Measurements from ENCODE around the gene MBOAT2. TPM values are rescaled to one million over a fixed set of nuclear protein-coding genes. Genes with fewer than 3 reads are reported as not detected.
"Not testable (repeated sequence)": the region's sequence is repeated elsewhere in the genome, so short reads cannot be mapped to it uniquely, and the experiment has no call there.

Gene MBOAT2
- total RNA-seq, 2 experiments from 2014 or later = 4.6 to 5.1 TPM

DNA sequence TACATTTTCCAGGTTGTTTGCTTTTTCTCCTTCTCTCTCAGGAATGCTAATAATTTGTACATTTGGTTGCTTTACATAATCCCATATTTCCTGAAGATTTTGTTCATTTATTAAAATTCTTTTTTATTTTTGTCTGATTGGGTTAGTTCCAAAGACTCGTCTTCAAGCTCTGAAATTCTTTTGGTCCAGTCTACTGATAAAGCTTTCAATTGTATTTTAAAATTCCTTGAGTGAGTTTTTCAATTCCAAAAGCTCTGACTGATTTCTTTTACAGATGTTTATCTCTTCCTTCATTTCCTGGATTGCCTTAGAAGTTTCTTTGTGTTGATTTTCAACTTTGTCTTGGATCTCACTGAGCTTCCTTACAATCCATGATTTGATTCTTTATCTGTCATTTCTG is 50.0 kb downstream of the MBOAT2 start:
- Mint-ChIP-seq H3K9me3 (peaks cover 16% of the 10 kb centered on the region), H3K27ac (no peak overlapping the region), H3K27me3 (peaks cover 8% of the 10 kb centered on the region), H3K4me1 (no peaks in the 10 kb centered on the region), H3K36me3 (ENCODE audit: low read depth) (peaks cover 4% of the 10 kb centered on the region), H3K4me3 (no peak overlapping the region)
- ChIA-PET CTCF (no interaction called here), POLR2A (no interaction called here)
- no peak for DNase-seq

DNA sequence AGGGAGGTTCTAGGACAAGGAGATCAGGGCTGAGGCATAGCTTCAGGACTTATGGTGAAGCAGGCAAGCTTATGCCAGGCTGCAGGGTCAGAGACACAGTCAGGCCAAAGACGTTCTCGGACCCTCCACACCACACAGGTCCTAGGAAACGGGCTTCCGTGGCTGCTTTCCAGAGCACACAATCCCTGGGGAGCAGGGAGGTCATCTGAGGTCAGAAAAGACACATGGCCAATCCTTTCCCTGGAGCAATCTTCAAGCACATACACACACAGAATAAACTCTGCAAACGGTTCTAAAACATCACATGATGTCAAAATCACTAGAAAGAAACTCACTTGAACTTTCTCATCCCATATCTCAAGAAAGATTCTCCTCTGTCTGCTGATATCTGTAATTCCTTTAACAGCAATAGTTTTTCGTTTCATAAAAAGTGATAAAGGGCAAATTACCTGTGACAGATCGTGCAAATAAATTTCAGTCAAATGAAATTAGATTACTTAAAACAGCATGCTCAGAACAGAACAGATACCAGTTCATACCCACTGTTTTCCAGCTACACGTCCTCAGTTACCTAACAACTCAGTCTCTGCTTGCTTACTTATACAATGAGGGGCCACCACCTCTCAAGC is 63.9 kb downstream of the MBOAT2 start:
- no peaks in the 10 kb centered on the region for H3K27me3 Mint-ChIP-seq
- H3K9me3 Mint-ChIP-seq = no peaks in the 10 kb centered on the region
- ChIA-PET CTCF (no interaction called here), POLR2A (no interaction called here)
- no peaks in the 10 kb centered on the region for H3K4me1 Mint-ChIP-seq
- no peak for DNase-seq
- no peaks in the 10 kb centered on the region for H3K36me3 Mint-ChIP-seq (ENCODE audit: low read depth)
- no peak overlapping the region for H3K4me3 Mint-ChIP-seq
- no peak overlapping the region for H3K27ac Mint-ChIP-seq

DNA sequence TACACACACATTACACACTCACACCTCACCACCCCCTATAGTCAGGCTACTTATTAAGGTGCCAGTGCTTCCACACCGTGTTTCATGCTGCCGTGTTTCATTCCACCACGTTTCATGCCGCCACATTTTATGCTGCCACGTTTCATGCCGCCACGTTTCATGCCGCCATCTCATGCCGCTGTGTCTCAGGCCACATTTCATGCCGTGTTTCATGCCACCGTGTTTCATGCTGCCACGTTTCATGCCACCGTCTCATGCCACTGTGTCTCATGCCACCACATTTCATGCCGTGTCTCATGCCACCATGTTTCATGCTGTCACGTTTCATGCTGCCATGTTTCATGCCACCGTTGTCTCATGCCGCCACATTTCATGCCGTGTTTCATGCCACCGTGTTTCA is 65.1 kb downstream of the MBOAT2 start:
- CTCF ChIA-PET = no interaction called here
- H3K36me3 Mint-ChIP-seq (ENCODE audit: low read depth) = no peaks in the 10 kb centered on the region

DNA sequence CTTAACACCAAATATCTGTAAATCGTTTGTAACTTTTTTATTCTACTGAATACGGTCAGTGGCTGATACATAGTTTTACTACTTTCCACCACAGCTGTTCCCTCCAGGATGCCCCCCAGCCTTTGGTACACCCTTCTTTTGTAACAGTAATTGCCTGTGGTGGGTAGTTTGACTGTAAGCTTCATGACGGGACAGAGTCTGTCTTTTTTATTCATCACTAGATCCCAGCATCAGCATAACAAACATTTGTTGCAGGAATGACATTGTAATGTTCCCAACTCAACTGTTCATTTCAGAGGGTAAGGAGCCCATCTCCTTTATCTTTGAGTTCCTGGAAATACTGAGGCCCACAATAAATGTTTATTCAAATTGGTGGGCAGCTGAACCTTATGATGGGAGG is 67.5 kb downstream of the MBOAT2 start:
- H3K27me3 Mint-ChIP-seq = peaks cover 3% of the 10 kb centered on the region
- no peak overlapping the region for H3K27ac Mint-ChIP-seq
- no peaks in the 10 kb centered on the region for H3K9me3 Mint-ChIP-seq
- CTCF ChIA-PET = no interaction called here
- POLR2A ChIA-PET = no interaction called here
- H3K36me3 Mint-ChIP-seq (ENCODE audit: low read depth) = no peaks in the 10 kb centered on the region
- no peaks in the 10 kb centered on the region for H3K4me1 Mint-ChIP-seq
- no peak overlapping the region for H3K4me3 Mint-ChIP-seq
- no peak for DNase-seq

More for the DNA sequence above, 65.1 kb downstream of the MBOAT2 start:
- DNase-seq = no peak
- POLR2A ChIA-PET = no interaction called here
- H3K4me1 Mint-ChIP-seq = no peaks in the 10 kb centered on the region
- H3K27me3 Mint-ChIP-seq = no peaks in the 10 kb centered on the region
- H3K27ac Mint-ChIP-seq = no peak overlapping the region
- H3K4me3 Mint-ChIP-seq = no peak overlapping the region
- H3K9me3 Mint-ChIP-seq = no peaks in the 10 kb centered on the region

DNA sequence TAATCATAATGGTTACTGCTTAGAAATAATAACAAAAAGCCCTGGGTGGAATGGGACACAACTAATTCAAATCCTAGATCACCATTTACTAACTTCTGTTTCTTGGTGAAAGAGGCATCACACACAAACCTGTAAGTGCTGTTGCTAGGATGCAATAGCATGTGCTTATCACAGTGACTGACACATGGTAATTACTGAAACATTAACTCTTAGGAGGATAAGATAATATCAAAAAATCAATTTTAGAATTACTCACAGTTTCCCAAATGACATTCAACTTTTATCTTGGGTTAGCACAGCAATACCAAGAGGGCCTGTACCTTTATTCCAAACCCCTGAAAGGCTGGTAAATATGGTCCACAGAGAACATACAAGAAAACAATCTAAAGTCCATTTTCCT is 69.1 kb downstream of the MBOAT2 start:
- H3K27ac Mint-ChIP-seq = no peak overlapping the region
- H3K36me3 Mint-ChIP-seq (ENCODE audit: low read depth) = no peaks in the 10 kb centered on the region
- no peak overlapping the region for H3K4me3 Mint-ChIP-seq
- H3K4me1 Mint-ChIP-seq = no peaks in the 10 kb centered on the region
- H3K9me3 Mint-ChIP-seq = no peaks in the 10 kb centered on the region
- peaks cover 3% of the 10 kb centered on the region for H3K27me3 Mint-ChIP-seq
- CTCF ChIA-PET = no interaction called here
- no peak for DNase-seq
- POLR2A ChIA-PET = no interaction called here

DNA sequence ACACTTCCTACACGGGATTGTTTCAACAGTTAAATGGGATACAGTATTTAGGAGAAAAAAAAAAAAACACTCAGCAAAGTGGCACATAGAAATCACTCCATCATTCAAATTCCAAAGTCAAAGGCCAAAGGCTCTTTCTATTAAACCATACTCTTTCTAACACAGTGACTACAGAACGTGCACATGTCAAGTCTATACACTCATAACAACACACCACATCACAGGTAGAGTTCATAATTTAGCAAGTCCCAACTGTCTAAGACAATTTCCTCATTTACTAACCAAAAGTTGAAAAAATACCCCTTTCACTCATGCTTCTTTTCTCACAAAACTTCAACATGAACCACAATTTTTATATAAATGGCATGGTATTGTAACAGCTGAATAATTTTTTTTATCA is 70.8 kb downstream of the MBOAT2 start:
- H3K27ac Mint-ChIP-seq = no peak overlapping the region
- ChIA-PET POLR2A (no interaction called here), CTCF (no interaction called here)
- DNase-seq = no peak
- H3K27me3 Mint-ChIP-seq = peaks cover 3% of the 10 kb centered on the region
- no peaks in the 10 kb centered on the region for H3K36me3 Mint-ChIP-seq (ENCODE audit: low read depth)
- H3K4me1 Mint-ChIP-seq = no peaks in the 10 kb centered on the region
- H3K9me3 Mint-ChIP-seq = no peaks in the 10 kb centered on the region
- H3K4me3 Mint-ChIP-seq = no peak overlapping the region

DNA sequence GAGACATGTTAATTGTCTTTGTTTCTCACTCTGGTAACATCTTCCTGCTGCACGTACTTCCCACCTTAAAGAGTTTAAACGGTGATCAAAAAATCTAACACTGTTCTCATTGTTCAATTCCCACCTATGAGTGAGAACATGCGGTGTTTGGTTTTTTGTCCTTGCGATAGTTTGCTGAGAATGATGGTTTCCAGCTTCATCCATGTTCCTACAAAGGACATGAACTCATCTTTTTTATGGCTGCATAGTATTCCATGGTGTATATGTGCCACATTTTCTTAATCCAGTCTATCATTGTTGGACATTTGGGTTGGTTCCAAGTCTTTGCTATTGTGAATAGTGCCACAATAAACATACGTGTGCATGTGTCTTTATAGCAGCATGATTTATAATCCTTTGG is 73.3 kb downstream of the MBOAT2 start:
- H3K4me1 Mint-ChIP-seq; H3K9me3 Mint-ChIP-seq; H3K27me3 Mint-ChIP-seq; H3K4me3 Mint-ChIP-seq; POLR2A ChIA-PET; DNase-seq; H3K36me3 Mint-ChIP-seq (ENCODE audit: low read depth); CTCF ChIA-PET; H3K27ac Mint-ChIP-seq: not testable (repeated sequence)

DNA sequence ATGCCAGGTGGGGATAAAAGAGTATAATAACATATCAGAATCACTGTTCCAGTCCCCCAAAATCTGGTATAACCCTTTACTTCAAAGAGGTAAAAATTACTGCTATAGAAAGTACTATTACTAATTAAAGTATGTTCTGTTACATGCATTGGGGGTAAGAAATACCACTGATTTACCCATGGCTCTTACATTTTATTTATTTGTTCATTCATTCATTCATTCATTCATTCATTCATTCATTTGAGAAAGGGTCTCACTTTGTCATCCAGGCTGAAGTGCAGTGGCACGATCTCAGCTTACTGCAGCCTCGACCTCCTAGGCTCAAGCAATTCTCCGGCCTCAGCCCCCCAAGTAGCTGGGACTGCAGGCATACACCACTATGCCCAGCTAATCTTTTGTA is 74.4 kb downstream of the MBOAT2 start:
- ChIA-PET CTCF (no interaction called here), POLR2A (no interaction called here)
- H3K27ac Mint-ChIP-seq = no peak overlapping the region
- no peaks in the 10 kb centered on the region for H3K9me3 Mint-ChIP-seq
- H3K27me3 Mint-ChIP-seq = peaks cover 3% of the 10 kb centered on the region
- DNase-seq = no peak
- peaks cover 2% of the 10 kb centered on the region for H3K4me1 Mint-ChIP-seq
- H3K4me3 Mint-ChIP-seq = no peak overlapping the region
- H3K36me3 Mint-ChIP-seq (ENCODE audit: low read depth) = no peaks in the 10 kb centered on the region

DNA sequence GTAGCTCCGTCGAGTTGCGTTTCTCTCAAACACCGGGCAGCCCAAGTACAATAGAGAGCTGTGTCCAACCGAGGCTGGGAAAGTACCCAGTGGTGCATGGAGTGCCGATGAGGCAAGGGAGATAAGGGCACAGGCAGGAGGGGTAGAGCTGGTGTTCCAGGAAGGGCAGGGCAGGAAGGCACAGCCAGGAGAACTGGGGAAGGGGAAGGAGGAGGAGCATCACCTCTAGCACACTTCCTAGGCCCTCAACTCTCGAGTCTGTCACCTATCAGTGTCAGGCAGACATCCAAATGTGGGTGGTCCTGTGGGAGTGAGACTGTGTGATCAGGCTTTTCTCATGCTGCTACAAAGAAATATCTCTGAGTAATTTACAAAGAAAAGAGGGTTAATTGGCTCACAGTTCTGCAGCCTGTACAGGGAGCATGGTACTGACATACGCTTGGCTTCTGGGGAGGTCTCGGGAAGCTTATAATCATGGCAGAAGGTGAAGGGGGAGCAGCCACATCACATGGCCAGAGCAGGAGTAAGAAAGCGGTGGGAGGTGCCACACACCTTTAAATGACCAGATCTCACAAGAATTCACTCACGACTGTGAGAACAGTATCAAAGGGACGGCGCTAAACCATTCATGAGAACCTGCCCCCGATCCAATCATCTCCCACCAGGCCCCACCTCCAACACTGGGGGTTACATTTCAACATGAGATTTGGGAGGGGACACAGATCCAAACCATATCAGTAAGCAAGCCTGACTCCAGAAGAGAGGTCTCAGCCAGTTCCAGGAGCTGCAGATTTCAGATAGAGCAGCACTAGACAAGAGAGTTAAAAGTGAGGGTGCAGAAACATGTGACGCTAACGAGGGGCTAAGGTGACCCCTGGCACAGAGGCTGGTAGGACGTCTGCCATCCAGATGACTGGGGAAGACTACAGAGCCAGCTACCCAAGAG is 75.7 kb downstream of the MBOAT2 start:
- Mint-ChIP-seq H3K36me3 (ENCODE audit: low read depth) (no peaks in the 10 kb centered on the region), H3K4me1 (peaks cover 4% of the 10 kb centered on the region), H3K27me3 (peaks cover 3% of the 10 kb centered on the region), H3K4me3 (no peak overlapping the region), H3K27ac (no peak overlapping the region), H3K9me3 (no peaks in the 10 kb centered on the region)
- CTCF ChIA-PET = no interaction called here
- POLR2A ChIA-PET = no interaction called here
- DNase-seq = no peak

DNA sequence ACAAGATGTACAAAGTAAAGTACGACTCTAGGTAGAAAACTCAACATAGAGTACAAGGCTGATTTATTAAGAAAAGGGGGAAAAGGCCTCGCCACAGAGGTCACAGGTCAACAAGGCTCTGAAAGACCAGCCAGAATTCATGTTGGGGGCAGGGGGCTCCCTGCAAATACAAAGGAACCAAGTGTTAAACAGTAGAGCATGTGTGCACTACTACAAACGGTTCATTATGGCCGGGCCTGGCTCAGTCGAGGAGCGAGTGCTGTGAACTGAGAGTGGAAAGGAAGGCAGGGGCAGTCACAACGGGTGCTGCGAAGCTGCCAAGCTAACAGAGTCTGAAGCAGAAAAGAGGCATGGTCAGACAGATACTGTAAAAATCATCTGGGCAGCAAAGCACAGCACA is 77.1 kb downstream of the MBOAT2 start:
- H3K4me3 Mint-ChIP-seq = no peak overlapping the region
- ChIA-PET POLR2A (no interaction called here), CTCF (no interaction called here)
- H3K36me3 Mint-ChIP-seq (ENCODE audit: low read depth) = no peaks in the 10 kb centered on the region
- H3K9me3 Mint-ChIP-seq = no peaks in the 10 kb centered on the region
- no peak overlapping the region for H3K27ac Mint-ChIP-seq
- no peak for DNase-seq
- peaks cover 4% of the 10 kb centered on the region for H3K4me1 Mint-ChIP-seq
- H3K27me3 Mint-ChIP-seq = no peaks in the 10 kb centered on the region

DNA sequence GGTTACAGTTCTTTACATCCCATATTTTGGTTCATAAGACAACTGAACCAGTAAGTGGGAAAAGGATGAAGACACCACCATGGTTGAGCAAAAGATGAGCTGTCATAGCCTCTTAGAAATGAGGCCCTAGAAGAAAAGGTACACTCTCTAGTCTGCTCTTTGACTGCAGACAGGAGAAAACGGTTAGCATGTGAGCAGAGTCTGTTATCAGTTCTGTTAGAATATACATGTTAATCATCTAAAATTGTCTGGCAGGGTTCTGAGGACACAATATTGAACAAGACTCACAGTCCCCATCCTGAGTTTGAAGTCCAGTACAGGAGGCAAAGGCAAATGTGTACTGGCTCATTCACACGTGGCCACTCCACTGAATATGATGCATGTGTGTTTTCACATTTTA is 78.1 kb downstream of the MBOAT2 start:
- H3K4me1 Mint-ChIP-seq = peaks cover 4% of the 10 kb centered on the region
- H3K27ac Mint-ChIP-seq = no peak overlapping the region
- no peaks in the 10 kb centered on the region for H3K9me3 Mint-ChIP-seq
- no peak for DNase-seq
- no peaks in the 10 kb centered on the region for H3K36me3 Mint-ChIP-seq (ENCODE audit: low read depth)
- H3K27me3 Mint-ChIP-seq = no peaks in the 10 kb centered on the region
- no peak overlapping the region for H3K4me3 Mint-ChIP-seq
- ChIA-PET CTCF (no interaction called here), POLR2A (no interaction called here)

DNA sequence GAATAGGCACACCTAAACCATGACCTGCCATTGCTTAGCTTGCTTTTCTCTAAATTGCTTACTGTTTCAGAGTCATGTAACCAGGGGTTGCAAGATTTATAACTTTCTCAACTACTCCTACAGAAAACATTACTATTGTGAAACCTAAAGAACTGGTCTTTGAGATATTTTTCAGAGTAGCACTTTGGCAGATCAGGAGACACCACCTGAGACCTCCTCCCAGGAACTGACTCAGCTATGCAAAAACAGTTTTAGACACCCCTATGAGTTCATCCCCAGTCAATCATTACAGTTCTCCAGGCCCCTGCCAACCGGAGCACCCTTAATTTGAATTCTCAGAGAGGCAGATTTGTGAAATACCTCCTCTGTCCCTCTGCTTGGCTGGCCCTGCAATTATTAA is 80.3 kb downstream of the MBOAT2 start:
- no peak overlapping the region for H3K4me3 Mint-ChIP-seq
- no peak overlapping the region for H3K27ac Mint-ChIP-seq
- H3K36me3 Mint-ChIP-seq (ENCODE audit: low read depth) = no peaks in the 10 kb centered on the region
- H3K9me3 Mint-ChIP-seq = no peaks in the 10 kb centered on the region
- ChIA-PET POLR2A (no interaction called here), CTCF (interaction anchor here (0.5 kb wide), 1 partner anchor 19 kb away, joined by 3 read pairs; no protein-coding TSS in a partner anchor)
- DNase-seq = no peak
- H3K4me1 Mint-ChIP-seq = peaks cover 4% of the 10 kb centered on the region
- peaks cover 2% of the 10 kb centered on the region for H3K27me3 Mint-ChIP-seq

DNA sequence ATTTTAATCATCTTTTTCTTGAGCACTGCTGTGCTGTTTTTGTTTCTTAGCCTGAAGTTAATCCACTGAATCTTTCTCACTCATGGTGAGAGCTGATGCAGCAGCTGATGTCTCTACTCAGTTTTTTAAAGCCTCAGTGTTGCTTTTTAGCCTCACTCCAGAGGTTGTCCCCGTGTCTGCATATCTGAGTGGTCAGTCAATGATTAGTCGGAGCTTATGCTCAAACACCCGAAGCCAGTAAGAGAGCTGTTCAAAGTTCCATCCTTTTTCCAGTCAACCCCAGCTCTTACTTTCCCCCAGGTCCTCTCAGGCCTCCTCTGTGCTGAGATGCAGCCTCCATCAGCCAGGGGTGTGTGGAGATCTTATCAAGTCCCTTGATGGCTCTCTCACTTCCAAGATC is 81.1 kb downstream of the MBOAT2 start:
- Mint-ChIP-seq H3K27ac (no peak overlapping the region), H3K36me3 (ENCODE audit: low read depth) (no peaks in the 10 kb centered on the region), H3K4me3 (no peak overlapping the region), H3K27me3 (peaks cover 2% of the 10 kb centered on the region), H3K9me3 (no peaks in the 10 kb centered on the region), H3K4me1 (peaks cover 4% of the 10 kb centered on the region)
- CTCF ChIA-PET = interaction anchor here (0.5 kb wide), 1 partner anchor 18 kb away, joined by 3 read pairs; no protein-coding TSS in a partner anchor
- POLR2A ChIA-PET = interaction anchor here (0.5 kb wide), 1 partner anchor 25 kb away, joined by 3 read pairs; no protein-coding TSS in a partner anchor
- DNase-seq = no peak

DNA sequence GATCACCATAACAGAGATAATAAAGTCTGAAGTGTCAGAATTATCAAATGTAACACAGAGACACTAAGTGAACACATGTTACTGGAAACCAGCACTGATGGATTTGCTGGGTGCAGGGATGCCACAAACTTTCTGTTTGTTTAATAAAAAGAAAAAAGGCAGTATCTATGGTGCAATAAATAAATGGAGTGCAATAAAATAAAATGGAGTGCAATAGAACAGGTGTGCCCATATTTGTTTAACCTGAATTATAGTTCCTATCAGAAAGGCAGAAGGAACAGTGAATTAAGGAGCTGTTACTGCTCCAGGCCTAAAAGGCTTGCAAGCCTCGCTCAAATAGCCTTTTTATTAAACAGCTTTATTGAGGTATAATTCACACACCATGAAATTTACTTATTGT is 85.1 kb downstream of the MBOAT2 start:
- ChIA-PET CTCF (no interaction called here), POLR2A (no interaction called here)
- Mint-ChIP-seq H3K9me3 (no peaks in the 10 kb centered on the region), H3K27ac (no peak overlapping the region), H3K27me3 (peaks cover 5% of the 10 kb centered on the region), H3K4me3 (no peak overlapping the region), H3K4me1 (no peaks in the 10 kb centered on the region), H3K36me3 (ENCODE audit: low read depth) (no peaks in the 10 kb centered on the region)
- no peak for DNase-seq
